NCI-H2029 treated with DMSO at 0.1 percent for 48 hours (cell line): ENCODE results near the gene CRIP3.

Source experiments
- DNase-seq: peaks from one replicate; lab custom pipeline; 2025; lab: John Stamatoyannopoulos, UW

The CRIP3 gene

GRCh38 chr6:43273707-43274106 lies 34.9 kb downstream of the CRIP3 start:
- DNase-seq, result no peak

- no peak for DNase-seq
Observed at GRCh38 chr6:43271944-43272343, 36.7 kb downstream of the CRIP3 start.

- peak; percentile 6 for DNase-seq
Observed at GRCh38 chr6:43271103-43271815, 37.4 kb downstream of the CRIP3 start.

GRCh38 chr6:43269273-43270007 lies 39.2 kb downstream of the CRIP3 start:
- peak; percentile 21 for DNase-seq

GRCh38 chr6:43268782-43269272 lies 39.8 kb downstream of the CRIP3 start:
- no peak for DNase-seq

- DNase-seq, result peak; percentile 91
Observed at GRCh38 chr6:43268355-43268700, 40.3 kb downstream of the CRIP3 start.

- peak; percentile 91 for DNase-seq
Observed at GRCh38 chr6:43267619-43268354, 40.8 kb downstream of the CRIP3 start.

- DNase-seq, result no peak
Observed at GRCh38 chr6:43265564-43265963, 43.1 kb downstream of the CRIP3 start.

- DNase-seq, result no peak
Observed at GRCh38 chr6:43264599-43265145, 44.0 kb downstream of the CRIP3 start.

GRCh38 chr6:43263314-43264178 lies 45.1 kb downstream of the CRIP3 start:
- peak; percentile 29 for DNase-seq

GRCh38 chr6:43262780-43263313 lies 45.8 kb downstream of the CRIP3 start:
- DNase-seq, result no peak

- no peak for DNase-seq
Observed at GRCh38 chr6:43262000-43262779, 46.4 kb downstream of the CRIP3 start.

GRCh38 chr6:43261198-43261597 lies 47.4 kb downstream of the CRIP3 start:
- DNase-seq, result no peak

- DNase-seq, result no peak
Observed at GRCh38 chr6:43260791-43261190, 47.8 kb downstream of the CRIP3 start.

GRCh38 chr6:43258807-43259686 lies 49.6 kb downstream of the CRIP3 start:
- DNase-seq, result no peak

- DNase-seq, result no peak
Observed at GRCh38 chr6:43258180-43258579, 50.4 kb downstream of the CRIP3 start.

GRCh38 chr6:43257367-43258145 lies 51.1 kb downstream of the CRIP3 start:
- no peak for DNase-seq

- DNase-seq, result no peak
Observed at GRCh38 chr6:43256670-43257366, 51.8 kb downstream of the CRIP3 start.
